ENCODE data around the gene ALLC.
"Not testable (repeated sequence)": the region's sequence is repeated elsewhere in the genome, so short reads cannot be mapped to it uniquely, and the experiment has no call there.

Gene ALLC

GRCh38 chr2:3654531-3655225 is 3.3 kb upstream of the ALLC start:
- H3K27me3 ChIP-seq (ENCODE audit: control insufficient read depth in 2 of 2, insufficient read depth in 2 of 2, low read length in 2 of 2): peaks cover 0 to 5% of the 10 kb centered on the region in 2 donors
- H3K27ac ChIP-seq (ENCODE audit: low read depth in 2 of 2, low read length in 2 of 2): no peak overlapping the region
- H3K4me3 ChIP-seq (ENCODE audit: low read length in 2 of 2): no peak overlapping the region
- no peaks in the 10 kb centered on the region for H3K9me3 ChIP-seq (ENCODE audit: control insufficient read depth in 2 of 2, low read length in 2 of 2)
- no peaks in the 10 kb centered on the region for H3K36me3 ChIP-seq (ENCODE audit: control insufficient read depth in 2 of 2, insufficient read depth in 2 of 2, low read length in 2 of 2)
- H3K9ac ChIP-seq (ENCODE audit: low read depth in 1 of 2, low read length in 2 of 2): no peak overlapping the region
- peaks cover 4 to 6% of the 10 kb centered on the region in 2 donors for H3K4me1 ChIP-seq (ENCODE audit: control insufficient read depth in 2 of 2, insufficient read depth in 2 of 2, low read length in 2 of 2)

GRCh38 chr2:3655871-3656761 is 1.9 kb upstream of the ALLC start:
- H3K27ac ChIP-seq (ENCODE audit: low read depth in 2 of 2, low read length in 2 of 2): no peak overlapping the region
- no peaks in the 10 kb centered on the region for H3K36me3 ChIP-seq (ENCODE audit: control insufficient read depth in 2 of 2, insufficient read depth in 2 of 2, low read length in 2 of 2)
- peaks cover 4 to 6% of the 10 kb centered on the region in 2 donors for H3K4me1 ChIP-seq (ENCODE audit: control insufficient read depth in 2 of 2, insufficient read depth in 2 of 2, low read length in 2 of 2)
- peaks cover 0 to 5% of the 10 kb centered on the region in 2 donors for H3K27me3 ChIP-seq (ENCODE audit: control insufficient read depth in 2 of 2, insufficient read depth in 2 of 2, low read length in 2 of 2)
- H3K4me3 ChIP-seq (ENCODE audit: low read length in 2 of 2): no peak overlapping the region
- H3K9me3 ChIP-seq (ENCODE audit: control insufficient read depth in 2 of 2, low read length in 2 of 2): no peaks in the 10 kb centered on the region
- no peak overlapping the region for H3K9ac ChIP-seq (ENCODE audit: low read depth in 1 of 2, low read length in 2 of 2)

GRCh38 chr2:3656762-3657721 is 958 bp upstream of the ALLC start:
- H3K27me3 ChIP-seq (ENCODE audit: control insufficient read depth in 2 of 2, insufficient read depth in 2 of 2, low read length in 2 of 2): peaks cover 0 to 2% of the 10 kb centered on the region in 2 donors
- H3K9ac ChIP-seq (ENCODE audit: low read depth in 1 of 2, low read length in 2 of 2): no peak overlapping the region
- no peaks in the 10 kb centered on the region for H3K9me3 ChIP-seq (ENCODE audit: control insufficient read depth in 2 of 2, low read length in 2 of 2)
- H3K36me3 ChIP-seq (ENCODE audit: control insufficient read depth in 2 of 2, insufficient read depth in 2 of 2, low read length in 2 of 2): no peaks in the 10 kb centered on the region
- H3K4me3 ChIP-seq (ENCODE audit: low read length in 2 of 2): no peak overlapping the region
- H3K4me1 ChIP-seq (ENCODE audit: control insufficient read depth in 2 of 2, insufficient read depth in 2 of 2, low read length in 2 of 2): peaks cover 0 to 2% of the 10 kb centered on the region in 2 donors
- H3K27ac ChIP-seq (ENCODE audit: low read depth in 2 of 2, low read length in 2 of 2): no peak overlapping the region

- no peaks in the 10 kb centered on the region for H3K36me3 ChIP-seq (ENCODE audit: control insufficient read depth in 2 of 2, insufficient read depth in 2 of 2, low read length in 2 of 2)
- no peaks in the 10 kb centered on the region for H3K27me3 ChIP-seq (ENCODE audit: control insufficient read depth in 2 of 2, insufficient read depth in 2 of 2, low read length in 2 of 2)
- no peak overlapping the region for H3K4me3 ChIP-seq (ENCODE audit: low read length in 2 of 2)
- H3K27ac ChIP-seq (ENCODE audit: low read depth in 2 of 2, low read length in 2 of 2): peak overlapping the region; percentile 5 to 23
- H3K9ac ChIP-seq (ENCODE audit: low read depth in 1 of 2, low read length in 2 of 2): no peak overlapping the region
- H3K4me1 ChIP-seq (ENCODE audit: control insufficient read depth in 2 of 2, insufficient read depth in 2 of 2, low read length in 2 of 2): no peaks in the 10 kb centered on the region
- no peaks in the 10 kb centered on the region for H3K9me3 ChIP-seq (ENCODE audit: control insufficient read depth in 2 of 2, low read length in 2 of 2)
Measured at GRCh38 chr2:3659447-3660432, 1.7 kb downstream of the ALLC start.

GRCh38 chr2:3660640-3661039 is 2.6 kb downstream of the ALLC start:
- not testable (repeated sequence) for H3K36me3 ChIP-seq (ENCODE audit: control insufficient read depth in 2 of 2, insufficient read depth in 2 of 2, low read length in 2 of 2); H3K9me3 ChIP-seq (ENCODE audit: control insufficient read depth in 2 of 2, low read length in 2 of 2); H3K9ac ChIP-seq (ENCODE audit: low read depth in 1 of 2, low read length in 2 of 2)

GRCh38 chr2:3661149-3661660 is 3.2 kb downstream of the ALLC start:
- Histone ChIP-seq H3K9ac (ENCODE audit: low read depth in 1 of 2, low read length in 2 of 2) (no peak overlapping the region), H3K4me3 (ENCODE audit: low read length in 2 of 2) (no peak overlapping the region), H3K9me3 (ENCODE audit: control insufficient read depth in 2 of 2, low read length in 2 of 2) (no peaks in the 10 kb centered on the region), H3K4me1 (ENCODE audit: control insufficient read depth in 2 of 2, insufficient read depth in 2 of 2, low read length in 2 of 2) (no peaks in the 10 kb centered on the region), H3K36me3 (ENCODE audit: control insufficient read depth in 2 of 2, insufficient read depth in 2 of 2, low read length in 2 of 2) (no peaks in the 10 kb centered on the region), H3K27ac (ENCODE audit: low read depth in 2 of 2, low read length in 2 of 2) (no peak overlapping the region), H3K27me3 (ENCODE audit: control insufficient read depth in 2 of 2, insufficient read depth in 2 of 2, low read length in 2 of 2) (no peaks in the 10 kb centered on the region)

More at GRCh38 chr2:3660640-3661039, 2.6 kb downstream of the ALLC start:
- H3K4me3 ChIP-seq (ENCODE audit: low read length in 2 of 2); H3K27ac ChIP-seq (ENCODE audit: low read depth in 2 of 2, low read length in 2 of 2); H3K4me1 ChIP-seq (ENCODE audit: control insufficient read depth in 2 of 2, insufficient read depth in 2 of 2, low read length in 2 of 2); H3K27me3 ChIP-seq (ENCODE audit: control insufficient read depth in 2 of 2, insufficient read depth in 2 of 2, low read length in 2 of 2): not testable (repeated sequence)

GRCh38 chr2:3662239-3662638 is 4.2 kb downstream of the ALLC start:
- H3K4me3 ChIP-seq (ENCODE audit: low read length in 2 of 2): no peak overlapping the region
- H3K27me3 ChIP-seq (ENCODE audit: control insufficient read depth in 2 of 2, insufficient read depth in 2 of 2, low read length in 2 of 2): no peaks in the 10 kb centered on the region
- no peak overlapping the region for H3K27ac ChIP-seq (ENCODE audit: low read depth in 2 of 2, low read length in 2 of 2)
- H3K36me3 ChIP-seq (ENCODE audit: control insufficient read depth in 2 of 2, insufficient read depth in 2 of 2, low read length in 2 of 2): no peaks in the 10 kb centered on the region
- H3K9me3 ChIP-seq (ENCODE audit: control insufficient read depth in 2 of 2, low read length in 2 of 2): no peaks in the 10 kb centered on the region
- no peak overlapping the region for H3K9ac ChIP-seq (ENCODE audit: low read depth in 1 of 2, low read length in 2 of 2)
- H3K4me1 ChIP-seq (ENCODE audit: control insufficient read depth in 2 of 2, insufficient read depth in 2 of 2, low read length in 2 of 2): no peaks in the 10 kb centered on the region

- no peaks in the 10 kb centered on the region for H3K4me1 ChIP-seq (ENCODE audit: control insufficient read depth in 2 of 2, insufficient read depth in 2 of 2, low read length in 2 of 2)
- H3K9me3 ChIP-seq (ENCODE audit: control insufficient read depth in 2 of 2, low read length in 2 of 2): no peaks in the 10 kb centered on the region
Measured at GRCh38 chr2:3664118-3664517, 6.1 kb downstream of the ALLC start.

GRCh38 chr2:3664925-3665324 is 6.9 kb downstream of the ALLC start:
- Histone ChIP-seq H3K27me3 (ENCODE audit: control insufficient read depth in 2 of 2, insufficient read depth in 2 of 2, low read length in 2 of 2) (no peaks in the 10 kb centered on the region), H3K36me3 (ENCODE audit: control insufficient read depth in 2 of 2, insufficient read depth in 2 of 2, low read length in 2 of 2) (no peaks in the 10 kb centered on the region), H3K9me3 (ENCODE audit: control insufficient read depth in 2 of 2, low read length in 2 of 2) (no peaks in the 10 kb centered on the region), H3K9ac (ENCODE audit: low read depth in 1 of 2, low read length in 2 of 2) (no peak overlapping the region), H3K27ac (ENCODE audit: low read depth in 2 of 2, low read length in 2 of 2) (no peak overlapping the region), H3K4me3 (ENCODE audit: low read length in 2 of 2) (no peak overlapping the region), H3K4me1 (ENCODE audit: control insufficient read depth in 2 of 2, insufficient read depth in 2 of 2, low read length in 2 of 2) (no peaks in the 10 kb centered on the region)

More at GRCh38 chr2:3664118-3664517, 6.1 kb downstream of the ALLC start:
- Histone ChIP-seq H3K4me3 (ENCODE audit: low read length in 2 of 2) (no peak overlapping the region), H3K27ac (ENCODE audit: low read depth in 2 of 2, low read length in 2 of 2) (no peak overlapping the region), H3K36me3 (ENCODE audit: control insufficient read depth in 2 of 2, insufficient read depth in 2 of 2, low read length in 2 of 2) (no peaks in the 10 kb centered on the region), H3K27me3 (ENCODE audit: control insufficient read depth in 2 of 2, insufficient read depth in 2 of 2, low read length in 2 of 2) (no peaks in the 10 kb centered on the region), H3K9ac (ENCODE audit: low read depth in 1 of 2, low read length in 2 of 2) (no peak overlapping the region)

Measured in mucosa of rectum (tissue), 2 donors.